Stimulated activated naive CD4-positive, alpha-beta T cell treated with Interleukin-2 at 50 U/mL for 16 hours (primary cell): ENCODE measurements around the gene LILRA1.
"Not testable (repeated sequence)": the region's sequence is repeated elsewhere in the genome, so short reads cannot be mapped to it uniquely, and the experiment has no call there.

Experiments
- DNase-seq: peaks from one replicate; lab custom pipeline; 2025; lab: John Stamatoyannopoulos, UW

Gene LILRA1

GRCh38 chr19:54577334-54577733 is 16.1 kb upstream of the LILRA1 start:
- DNase-seq, result no peak

- DNase-seq, result not testable (repeated sequence)
These were observed 15.2 kb upstream of the LILRA1 start for GRCh38 chr19:54578268-54578667.

- DNase-seq, result no peak
These were observed 7.0 kb upstream of the LILRA1 start for GRCh38 chr19:54586397-54586796.

- no peak for DNase-seq
These were observed 6.4 kb upstream of the LILRA1 start for GRCh38 chr19:54587026-54587425.

- not testable (repeated sequence) for DNase-seq
These were observed 647 bp downstream of the LILRA1 start for GRCh38 chr19:54593931-54594626.

GRCh38 chr19:54594737-54595136 is 1.3 kb downstream of the LILRA1 start:
- DNase-seq, result no peak

- DNase-seq, result not testable (repeated sequence)
These were observed 2.4 kb downstream of the LILRA1 start for GRCh38 chr19:54595680-54596436.

- no peak for DNase-seq
These were observed 6.8 kb downstream of the LILRA1 start for GRCh38 chr19:54600212-54600611.

- no peak for DNase-seq
These were observed 12.8 kb downstream of the LILRA1 start for GRCh38 chr19:54606230-54606629.

- no peak for DNase-seq
These were observed 13.7 kb downstream of the LILRA1 start for GRCh38 chr19:54606891-54607784.

- no peak for DNase-seq
These were observed 14.3 kb downstream of the LILRA1 start for GRCh38 chr19:54607785-54608150.

- no peak for DNase-seq
These were observed 14.8 kb downstream of the LILRA1 start for GRCh38 chr19:54608205-54608604.

- no peak for DNase-seq
These were observed 15.4 kb downstream of the LILRA1 start for GRCh38 chr19:54608792-54609191.

GRCh38 chr19:54609356-54609791 is 15.9 kb downstream of the LILRA1 start:
- DNase-seq, result no peak

GRCh38 chr19:54612428-54612827 is 19.0 kb downstream of the LILRA1 start:
- DNase-seq, result no peak

GRCh38 chr19:54614726-54615125 is 21.3 kb downstream of the LILRA1 start:
- no peak for DNase-seq

- DNase-seq, result no peak
These were observed 22.6 kb downstream of the LILRA1 start for GRCh38 chr19:54616057-54616456.

- DNase-seq, result no peak
These were observed 23.6 kb downstream of the LILRA1 start for GRCh38 chr19:54616821-54617560.

GRCh38 chr19:54620464-54620863 is 27.0 kb downstream of the LILRA1 start:
- no peak for DNase-seq

GRCh38 chr19:54622431-54622830 is 29.0 kb downstream of the LILRA1 start:
- no peak for DNase-seq

- not testable (repeated sequence) for DNase-seq
These were observed 30.8 kb downstream of the LILRA1 start for GRCh38 chr19:54624234-54624633.
